SU-DHL-6 (cell line): ENCODE measurements around the gene EFS.

Experiments
- EZH2phosphoT487 ChIP-seq: fragments of 200-600 bp; sonication (generic), shearing (Covaris generic); conservative IDR thresholded peaks from 2 replicates; pipeline ENCODE4 v1.6.1; 2018; ENCODE audit warnings: mild to moderate bottlenecking, antibody characterized with exemption, low read length, moderate library complexity, mixed read lengths
- TF ChIP-seq, protein P1 (sequence below): fragments of 200-600 bp; sonication (generic); IDR thresholded peaks from one replicate; pipeline ENCODE4 v1.5.1; 2017; ENCODE audit warnings: antibody characterized with exemption, mild to moderate bottlenecking, low read length, moderate library complexity; ENCODE audit not compliant: insufficient read depth, poor library complexity, severe bottlenecking

DNA sequence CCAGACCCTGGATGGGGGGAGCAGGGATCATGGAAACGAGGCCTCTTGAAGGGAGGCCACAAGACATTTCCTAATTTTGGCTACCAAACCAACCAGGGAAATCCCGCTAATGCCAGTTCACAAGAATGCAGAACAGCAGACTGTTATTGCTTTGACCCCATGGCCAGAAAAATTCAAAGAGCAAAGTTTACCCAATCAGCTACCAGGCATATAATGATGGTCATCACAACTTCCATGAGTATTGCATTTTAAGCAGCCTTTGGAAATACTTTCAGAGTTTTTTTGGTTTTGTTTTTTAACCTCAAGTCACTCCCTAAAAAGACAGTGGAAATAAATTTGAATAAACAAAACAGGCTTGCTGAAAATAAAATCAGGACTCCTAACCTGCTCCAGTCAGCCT is 7.5 kb upstream of the EFS start, which contains the start of gene IL25:
- TF ChIP-seq, protein P1, sequence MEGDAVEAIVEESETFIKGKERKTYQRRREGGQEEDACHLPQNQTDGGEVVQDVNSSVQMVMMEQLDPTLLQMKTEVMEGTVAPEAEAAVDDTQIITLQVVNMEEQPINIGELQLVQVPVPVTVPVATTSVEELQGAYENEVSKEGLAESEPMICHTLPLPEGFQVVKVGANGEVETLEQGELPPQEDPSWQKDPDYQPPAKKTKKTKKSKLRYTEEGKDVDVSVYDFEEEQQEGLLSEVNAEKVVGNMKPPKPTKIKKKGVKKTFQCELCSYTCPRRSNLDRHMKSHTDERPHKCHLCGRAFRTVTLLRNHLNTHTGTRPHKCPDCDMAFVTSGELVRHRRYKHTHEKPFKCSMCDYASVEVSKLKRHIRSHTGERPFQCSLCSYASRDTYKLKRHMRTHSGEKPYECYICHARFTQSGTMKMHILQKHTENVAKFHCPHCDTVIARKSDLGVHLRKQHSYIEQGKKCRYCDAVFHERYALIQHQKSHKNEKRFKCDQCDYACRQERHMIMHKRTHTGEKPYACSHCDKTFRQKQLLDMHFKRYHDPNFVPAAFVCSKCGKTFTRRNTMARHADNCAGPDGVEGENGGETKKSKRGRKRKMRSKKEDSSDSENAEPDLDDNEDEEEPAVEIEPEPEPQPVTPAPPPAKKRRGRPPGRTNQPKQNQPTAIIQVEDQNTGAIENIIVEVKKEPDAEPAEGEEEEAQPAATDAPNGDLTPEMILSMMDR: no peak
- TF ChIP-seq EZH2phosphoT487: no peak
